Measurements from ENCODE around the gene SORCS2. TPM values are rescaled to one million over a fixed set of nuclear protein-coding genes. Genes with fewer than 3 reads are reported as not detected.
"Not testable (repeated sequence)": the region's sequence is repeated elsewhere in the genome, so short reads cannot be mapped to it uniquely, and the experiment has no call there.

Gene SORCS2
- total RNA-seq, 1 donor from 2014 or later, result 4.9 TPM

GRCh38 chr4:7571001-7571400 lies 378.7 kb downstream of the SORCS2 start:
- FAIRE-seq (no peak), DNase-seq (ENCODE audit: low spot score in 2 of 2) (no peak)

GRCh38 chr4:7571701-7572100 lies 379.4 kb downstream of the SORCS2 start:
- no peak for FAIRE-seq
- DNase-seq (ENCODE audit: low spot score in 2 of 2), result no peak

GRCh38 chr4:7572894-7573293 lies 380.6 kb downstream of the SORCS2 start:
- DNase-seq (ENCODE audit: low spot score in 2 of 2), result no peak
- FAIRE-seq, result no peak

- no peak for DNase-seq (ENCODE audit: low spot score in 2 of 2)
- no peak for FAIRE-seq
Observed at GRCh38 chr4:7573576-7574091, 381.3 kb downstream of the SORCS2 start.

- no peak for DNase-seq (ENCODE audit: low spot score in 2 of 2)
- FAIRE-seq, result no peak
Observed at GRCh38 chr4:7574287-7575014, 382.1 kb downstream of the SORCS2 start.

- no peak for DNase-seq (ENCODE audit: low spot score in 2 of 2)
- no peak for FAIRE-seq
Observed at GRCh38 chr4:7575426-7575825, 383.1 kb downstream of the SORCS2 start.

- FAIRE-seq; DNase-seq (ENCODE audit: low spot score in 2 of 2): not testable (repeated sequence)
Observed at GRCh38 chr4:7577361-7578039, 385.2 kb downstream of the SORCS2 start.

- DNase-seq (ENCODE audit: low spot score in 2 of 2) (no peak), FAIRE-seq (no peak)
Observed at GRCh38 chr4:7581477-7581876, 389.1 kb downstream of the SORCS2 start.

GRCh38 chr4:7582313-7583097 lies 390.2 kb downstream of the SORCS2 start:
- no peak for DNase-seq (ENCODE audit: low spot score in 2 of 2)
- no peak for FAIRE-seq

- no peak for FAIRE-seq
- DNase-seq (ENCODE audit: low spot score in 2 of 2), result no peak
Observed at GRCh38 chr4:7584098-7584497, 391.8 kb downstream of the SORCS2 start.

- DNase-seq (ENCODE audit: low spot score in 2 of 2) (no peak), FAIRE-seq (no peak)
Observed at GRCh38 chr4:7584606-7585159, 392.3 kb downstream of the SORCS2 start.

GRCh38 chr4:7585768-7586167 lies 393.4 kb downstream of the SORCS2 start:
- DNase-seq (ENCODE audit: low spot score in 2 of 2) (no peak), FAIRE-seq (no peak)

GRCh38 chr4:7587433-7588405 lies 395.4 kb downstream of the SORCS2 start:
- DNase-seq (ENCODE audit: low spot score in 2 of 2) (no peak), FAIRE-seq (no peak)

- DNase-seq (ENCODE audit: low spot score in 2 of 2), result no peak
- no peak for FAIRE-seq
Observed at GRCh38 chr4:7590189-7590588, 397.9 kb downstream of the SORCS2 start.

GRCh38 chr4:7590899-7591298 lies 398.6 kb downstream of the SORCS2 start:
- no peak for FAIRE-seq

GRCh38 chr4:7591409-7592053 lies 399.2 kb downstream of the SORCS2 start:
- peak in 1 of 2 donors; percentile 40 for DNase-seq (ENCODE audit: low spot score in 2 of 2)
- no peak for FAIRE-seq

More at GRCh38 chr4:7590899-7591298, 398.6 kb downstream of the SORCS2 start:
- no peak for DNase-seq (ENCODE audit: low spot score in 2 of 2)

GRCh38 chr4:7593646-7594412 lies 401.5 kb downstream of the SORCS2 start:
- DNase-seq (ENCODE audit: low spot score in 2 of 2) (no peak), FAIRE-seq (no peak)

GRCh38 chr4:7595934-7596461 lies 403.7 kb downstream of the SORCS2 start:
- DNase-seq (ENCODE audit: low spot score in 2 of 2) (peak in 1 of 2 donors; percentile 50), FAIRE-seq (no peak)
